GM18520 (cell line): ENCODE measurements around the gene CDKN2A.

ENCODE experiments used
- ATAC-seq: cut with Tn5 transposase; IDR thresholded peaks from one replicate; pipeline ENCODE4 v1.9.1; 2021; ENCODE audit not compliant: unreplicated experiment

Gene CDKN2A

GRCh38 chr9:22008384-22008716 is 14.2 kb upstream of the CDKN2A start:
- ATAC-seq: no peak

GRCh38 chr9:22005702-22006606 is 11.8 kb upstream of the CDKN2A start:
- ATAC-seq: no peak

GRCh38 chr9:22005021-22005701 is 11.0 kb upstream of the CDKN2A start:
- ATAC-seq: no peak

GRCh38 chr9:22002038-22002437 is 7.8 kb upstream of the CDKN2A start:
- ATAC-seq: no peak

GRCh38 chr9:21998026-21998425 is 3.8 kb upstream of the CDKN2A start:
- no peak for ATAC-seq

- no peak for ATAC-seq
These were observed 3.3 kb upstream of the CDKN2A start for GRCh38 chr9:21997480-21997879.

- no peak for ATAC-seq
These were observed 2.7 kb upstream of the CDKN2A start for GRCh38 chr9:21996858-21997257.

GRCh38 chr9:21996438-21996837 is 2.2 kb upstream of the CDKN2A start:
- ATAC-seq: no peak

- ATAC-seq: no peak
These were observed 1.6 kb upstream of the CDKN2A start for GRCh38 chr9:21995666-21996398.

- ATAC-seq: peak; percentile 70
These were observed 944 bp upstream of the CDKN2A start for GRCh38 chr9:21995006-21995665.

- ATAC-seq: peak; percentile 22
These were observed 389 bp upstream of the CDKN2A start, which contains the start of gene CDKN2B-AS1 for GRCh38 chr9:21994556-21995005. CDKN2B-AS1 (plus strand) TSS chr9:21994791.

GRCh38 chr9:21993007-21993406 is 1.2 kb downstream of the CDKN2A start:
- no peak for ATAC-seq

GRCh38 chr9:21991072-21991959 is 2.9 kb downstream of the CDKN2A start:
- no peak for ATAC-seq

- ATAC-seq: no peak
These were observed 4.6 kb downstream of the CDKN2A start for GRCh38 chr9:21989440-21990189.

- no peak for ATAC-seq
These were observed 5.9 kb downstream of the CDKN2A start for GRCh38 chr9:21988056-21988990.

GRCh38 chr9:21985964-21986667 is 8.1 kb downstream of the CDKN2A start:
- ATAC-seq: no peak

GRCh38 chr9:21984101-21984500 is 10.1 kb downstream of the CDKN2A start:
- ATAC-seq: no peak

GRCh38 chr9:21983561-21983935 is 10.6 kb downstream of the CDKN2A start:
- no peak for ATAC-seq
